Osteoblast (primary cell): ENCODE data around the gene TTC32. TPM values are rescaled to one million over a fixed set of nuclear protein-coding genes. Genes with fewer than 3 reads are reported as not detected.

ENCODE experiments used
- DNase-seq: peaks from one replicate; pipeline ENCODE4 v3.0.0; 2011; ENCODE audit warnings: low spot score, mixed read lengths; ENCODE audit not compliant: insufficient read length; ENCODE audit errors: missing footprints
- H2AFZ ChIP-seq: 2 replicates; pipeline ENCODE4 v1.6.0; 2011; ENCODE audit warnings: mild to moderate bottlenecking, low read length
- H3K27ac ChIP-seq: 2 replicates; pipeline ENCODE4 v1.5.1; 2011; ENCODE audit warnings: mild to moderate bottlenecking, low read depth, low read length, moderate library complexity
- H3K27me3 ChIP-seq: 2 replicates; pipeline ENCODE4 v1.6.0; 2012; ENCODE audit warnings: mild to moderate bottlenecking, control low read depth, inconsistent platforms, low read length, moderate library complexity; ENCODE audit not compliant: insufficient read depth
- H3K36me3 ChIP-seq: 2 replicates; pipeline ENCODE4 v1.5.1; 2011; ENCODE audit warnings: mild to moderate bottlenecking, low read length, control low read depth, moderate library complexity; ENCODE audit not compliant: insufficient read depth
- H3K4me1 ChIP-seq: 2 replicates; pipeline ENCODE4 v1.5.1; 2011; ENCODE audit warnings: mild to moderate bottlenecking, low read length, control low read depth, moderate library complexity; ENCODE audit not compliant: insufficient read depth
- H3K4me2 ChIP-seq: 2 replicates; pipeline ENCODE4 v1.6.0; 2011; ENCODE audit warnings: mild to moderate bottlenecking, low read length; ENCODE audit not compliant: insufficient read depth
- H3K4me3 ChIP-seq: fragments of 200-600 bp; sonication (generic); 3 replicates; pipeline ENCODE4 v1.5.1; 2012; ENCODE audit warnings: mild to moderate bottlenecking, low read length, inconsistent platforms; ENCODE audit not compliant: insufficient read depth
- H3K79me2 ChIP-seq: 2 replicates; pipeline ENCODE4 v1.6.0; 2012; ENCODE audit warnings: mild to moderate bottlenecking, low read length, control low read depth, inconsistent platforms; ENCODE audit not compliant: insufficient read depth
- H3K9me3 ChIP-seq: 2 replicates; pipeline ENCODE4 v1.5.1; 2011; ENCODE audit warnings: low read depth, low read length, control low read depth
- H4K20me1 ChIP-seq: 2 replicates; pipeline ENCODE4 v1.6.0; 2012; ENCODE audit warnings: mild to moderate bottlenecking, low read length, control low read depth; ENCODE audit not compliant: insufficient read depth
- CTCF ChIP-seq: IDR thresholded peaks from 2 replicates; pipeline ENCODE4 v1.5.1; 2011; ENCODE audit warnings: mild to moderate bottlenecking, low read depth, low read length, moderate library complexity; ENCODE audit errors: extremely low read depth
- total RNA-seq: library from RNA; depleted of rRNA; stranded (reverse); fragments of >200 nt; gene quantifications from 2 replicates; pipeline ENCODE4 v1.2.3, GENCODE V29; 2012

The TTC32 gene
- total RNA-seq, 1 donor, result 14.8 TPM

- H3K36me3 ChIP-seq, result no peaks in the 10 kb centered on the region
- no peak overlapping the region for H3K27ac ChIP-seq
- no peak for DNase-seq
- peak overlapping the region; percentile 41 for H2AFZ ChIP-seq
- no peaks in the 10 kb centered on the region for H4K20me1 ChIP-seq
- H3K9me3 ChIP-seq, result no peaks in the 10 kb centered on the region
- no peaks in the 10 kb centered on the region for H3K79me2 ChIP-seq
- no peak overlapping the region for H3K4me3 ChIP-seq
- no peak for TF ChIP-seq CTCF
- H3K4me1 ChIP-seq, result peaks cover 7% of the 10 kb centered on the region
- H3K4me2 ChIP-seq, result no peak overlapping the region
- H3K27me3 ChIP-seq, result no peaks in the 10 kb centered on the region
Observed at GRCh38 chr2:19860022-19860421, 41.8 kb downstream of the TTC32 start.

GRCh38 chr2:19859565-19859964, 42.2 kb downstream of the TTC32 start:
- Histone ChIP-seq H3K27ac (no peak overlapping the region), H3K4me2 (no peak overlapping the region), H4K20me1 (no peaks in the 10 kb centered on the region), H3K27me3 (no peaks in the 10 kb centered on the region), H2AFZ (peak overlapping the region; percentile 41), H3K4me3 (no peak overlapping the region), H3K4me1 (peaks cover 7% of the 10 kb centered on the region), H3K36me3 (no peaks in the 10 kb centered on the region), H3K79me2 (no peaks in the 10 kb centered on the region), H3K9me3 (no peaks in the 10 kb centered on the region)
- no peak for DNase-seq
- no peak for TF ChIP-seq CTCF

- Histone ChIP-seq H3K36me3 (no peaks in the 10 kb centered on the region), H3K4me1 (peaks cover 3% of the 10 kb centered on the region), H3K79me2 (no peaks in the 10 kb centered on the region), H4K20me1 (no peaks in the 10 kb centered on the region), H3K27ac (no peak overlapping the region), H3K27me3 (no peaks in the 10 kb centered on the region), H3K4me3 (no peak overlapping the region), H3K9me3 (no peaks in the 10 kb centered on the region), H3K4me2 (no peak overlapping the region), H2AFZ (no peak overlapping the region)
- TF ChIP-seq CTCF, result no peak
- DNase-seq, result no peak
Observed at GRCh38 chr2:19857806-19858205, 44.0 kb downstream of the TTC32 start.

GRCh38 chr2:19857100-19857499, 44.7 kb downstream of the TTC32 start:
- no peak for DNase-seq
- no peaks in the 10 kb centered on the region for H3K9me3 ChIP-seq
- no peaks in the 10 kb centered on the region for H4K20me1 ChIP-seq
- no peaks in the 10 kb centered on the region for H3K79me2 ChIP-seq
- H3K4me1 ChIP-seq, result peaks cover 3% of the 10 kb centered on the region
- H3K4me2 ChIP-seq, result no peak overlapping the region
- TF ChIP-seq CTCF, result no peak
- no peak overlapping the region for H3K4me3 ChIP-seq
- H3K27me3 ChIP-seq, result no peaks in the 10 kb centered on the region
- no peaks in the 10 kb centered on the region for H3K36me3 ChIP-seq
- H2AFZ ChIP-seq, result no peak overlapping the region
- no peak overlapping the region for H3K27ac ChIP-seq
